Breast epithelium (tissue), 3 donors: ENCODE measurements around the gene NAALADL2.

Experiments used
- CTCF ChIP-seq, 3 donors: fragments of 450-650 bp; IDR thresholded peaks; one replicate each; pipeline ENCODE4 v1.5.1; 2016 to 2017; ENCODE audit warnings: antibody characterized with exemption in 3 of 3, mild to moderate bottlenecking in 3 of 3, moderate library complexity in 3 of 3
- POLR2A ChIP-seq: fragments of 450-650 bp; IDR thresholded peaks from one replicate; pipeline ENCODE4 v1.6.1; 2016; ENCODE audit warnings: antibody characterized with exemption, mild to moderate bottlenecking, moderate library complexity
- POLR2AphosphoS5 ChIP-seq, 3 donors: sonication (generic); formaldehyde crosslinking; IDR thresholded peaks; one replicate each; pipeline ENCODE4 v1.6.1; 2017; ENCODE audit warnings: antibody characterized with exemption in 3 of 3

- TF ChIP-seq CTCF (IDR thresholded peaks at IDR 0.05) (no peak), POLR2A (no peak), POLR2AphosphoS5 (IDR thresholded peaks at IDR 0.05) (no peak)
These were observed 93.9 kb downstream of the NAALADL2 start for GRCh38 chr3:174953068-174953467.
